GDM1 (cell line): Measurements from ENCODE around the gene ACTA1.
"Not testable (repeated sequence)": the region's sequence is repeated elsewhere in the genome, so short reads cannot be mapped to it uniquely, and the experiment has no call there.

Experiments used
- DNase-seq: peaks from one replicate; lab custom pipeline; 2025; lab: John Stamatoyannopoulos, UW

Gene ACTA1

DNA sequence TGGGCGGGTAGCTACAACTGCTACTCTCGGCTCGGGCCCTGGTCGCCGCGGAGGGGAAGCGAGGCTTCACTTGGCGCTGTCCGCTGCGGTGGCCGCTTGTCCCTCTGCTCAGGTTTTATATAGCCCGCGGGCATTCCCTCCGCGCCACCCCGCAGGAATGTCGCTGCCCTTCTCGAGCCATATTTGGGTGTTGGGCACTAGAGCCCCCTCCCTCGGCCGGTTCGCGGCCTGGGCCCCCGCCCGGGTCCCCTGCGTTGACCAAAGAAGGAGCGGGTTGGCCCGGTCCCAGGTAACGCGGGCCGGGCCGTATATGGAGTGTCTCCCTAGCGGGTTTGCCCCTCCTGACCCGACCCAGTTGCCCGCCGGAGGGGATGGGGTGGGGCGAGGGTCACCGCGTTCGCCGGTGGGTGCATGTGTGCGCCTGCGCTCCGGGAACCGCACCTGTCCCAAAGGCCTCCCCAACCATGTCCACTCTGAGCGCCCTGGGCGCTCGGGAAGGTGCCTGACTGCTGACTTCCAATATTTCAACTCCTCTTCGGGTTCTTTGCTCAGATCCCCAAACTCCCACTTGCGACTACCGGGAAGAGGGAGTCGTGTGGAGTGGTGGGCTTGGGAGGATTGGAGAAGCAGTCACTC, at the start of gene ACTA1:
TSS of gene ACTA1 (minus strand) at position 90 of the 636 bp plus-strand sequence. CDS start 979 bp downstream, outside the sequence.
- DNase-seq: no peak

DNA sequence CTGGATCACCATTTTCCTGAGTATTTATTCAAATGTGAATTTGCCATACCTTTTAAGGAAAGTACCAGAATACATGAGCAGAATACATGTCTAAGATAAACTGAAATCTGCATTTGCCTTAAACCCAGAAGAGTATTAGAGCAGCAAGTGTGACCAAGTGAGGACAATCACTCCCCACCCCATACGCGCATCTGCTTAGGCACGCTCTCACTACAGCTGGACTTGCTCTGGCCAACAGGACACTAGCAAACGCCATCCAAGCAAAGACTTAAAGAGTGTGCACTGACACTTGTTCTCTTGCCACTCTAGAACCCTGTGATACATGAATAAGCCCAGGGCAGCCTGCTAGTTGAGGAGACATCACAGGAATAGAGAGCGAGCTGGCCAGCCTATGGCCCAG, 48.6 kb upstream of the ACTA1 start:
- DNase-seq: no peak

DNA sequence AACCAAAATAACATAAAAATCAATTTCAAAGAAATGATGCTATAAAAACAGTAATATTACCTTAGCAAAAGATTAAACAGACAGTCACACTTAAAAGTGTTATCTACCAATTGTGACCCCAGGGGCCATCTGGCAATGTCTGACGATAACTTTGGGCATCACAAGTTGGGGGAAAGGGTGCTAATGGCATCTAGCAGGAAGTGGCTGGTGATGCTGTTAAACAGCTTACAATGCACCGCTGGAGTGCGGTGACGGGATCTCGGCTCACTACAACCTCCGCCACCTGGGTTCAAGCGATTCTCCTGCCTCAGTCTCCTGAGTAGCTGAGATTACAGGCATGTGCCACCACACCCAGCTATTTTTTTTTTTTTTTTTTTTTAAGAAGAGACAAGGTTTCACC, 46.6 kb upstream of the ACTA1 start:
- DNase-seq: no peak

DNA sequence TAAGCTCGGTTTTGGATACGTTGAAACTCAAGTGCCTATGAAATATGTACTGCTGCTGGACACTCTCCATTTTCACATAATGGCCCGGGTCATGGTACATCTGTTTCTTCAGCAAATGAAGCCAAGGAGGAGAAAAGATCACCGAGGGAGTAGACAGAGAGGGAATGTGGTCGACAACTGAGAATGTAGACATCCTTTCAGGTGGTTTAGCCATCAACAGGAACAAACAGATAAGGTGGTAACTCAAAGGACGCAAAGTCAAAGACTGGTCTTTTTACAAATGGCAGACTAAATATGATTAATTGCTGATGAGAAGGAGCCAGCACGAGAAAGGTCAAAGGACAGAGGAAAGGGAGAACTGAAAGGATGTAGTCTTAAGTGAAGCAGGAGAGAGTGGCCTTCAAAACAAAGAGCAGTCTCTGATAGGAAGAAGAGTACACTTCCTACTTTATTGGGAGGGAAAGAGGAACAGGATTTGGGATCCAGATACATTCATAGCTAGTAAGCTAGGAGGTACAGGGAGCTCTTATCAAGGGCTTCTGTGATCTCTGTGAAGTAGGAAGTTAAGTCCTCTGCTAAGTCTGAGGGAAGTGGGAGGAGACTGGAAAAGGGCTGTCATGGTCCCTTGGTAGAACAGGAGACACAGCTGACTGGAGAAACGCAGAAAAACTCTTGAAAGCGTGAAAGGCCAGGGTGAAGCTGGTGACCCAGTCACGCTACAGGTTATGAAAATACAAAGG, 45.9 kb upstream of the ACTA1 start:
- DNase-seq: peak; percentile 12

DNA sequence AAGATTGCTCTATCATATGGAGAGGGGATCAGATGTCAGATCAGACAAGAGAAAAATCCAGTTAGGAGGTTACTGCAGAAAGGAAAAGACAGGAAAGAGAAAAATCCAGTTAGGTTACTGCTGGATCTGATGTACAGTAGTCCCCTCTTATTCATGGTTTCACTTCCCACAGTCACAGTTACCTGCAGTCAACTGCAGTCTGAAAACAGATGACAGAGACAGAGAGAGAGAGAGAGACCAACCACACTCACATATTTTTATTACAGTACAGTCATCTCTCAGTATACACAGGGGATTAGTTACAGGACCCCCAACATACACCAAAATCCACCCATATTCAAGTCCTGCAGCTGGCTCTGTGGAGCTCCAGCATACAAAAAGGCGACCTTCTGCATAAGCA, 45.0 kb upstream of the ACTA1 start:
- no peak for DNase-seq

DNA sequence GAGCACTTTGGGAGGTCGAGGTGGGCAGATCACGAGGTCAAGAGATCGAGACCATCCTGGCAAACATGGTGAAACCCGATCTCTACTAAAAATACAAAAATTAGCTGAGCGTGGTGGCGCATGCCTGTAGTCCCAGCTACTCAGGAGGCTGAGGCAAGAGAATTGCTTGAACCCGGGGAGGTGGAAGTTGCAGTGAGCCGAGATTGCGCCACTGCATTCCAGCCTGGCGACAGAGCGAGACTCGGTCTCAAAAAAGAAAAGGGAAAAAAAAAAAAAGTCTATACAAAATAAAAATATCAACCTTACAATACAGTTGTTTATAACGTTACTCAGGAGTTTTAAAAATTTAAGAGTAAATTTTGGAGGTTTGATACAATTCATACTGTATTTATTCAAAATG, 42.0 kb upstream of the ACTA1 start:
- DNase-seq: not testable (repeated sequence)

DNA sequence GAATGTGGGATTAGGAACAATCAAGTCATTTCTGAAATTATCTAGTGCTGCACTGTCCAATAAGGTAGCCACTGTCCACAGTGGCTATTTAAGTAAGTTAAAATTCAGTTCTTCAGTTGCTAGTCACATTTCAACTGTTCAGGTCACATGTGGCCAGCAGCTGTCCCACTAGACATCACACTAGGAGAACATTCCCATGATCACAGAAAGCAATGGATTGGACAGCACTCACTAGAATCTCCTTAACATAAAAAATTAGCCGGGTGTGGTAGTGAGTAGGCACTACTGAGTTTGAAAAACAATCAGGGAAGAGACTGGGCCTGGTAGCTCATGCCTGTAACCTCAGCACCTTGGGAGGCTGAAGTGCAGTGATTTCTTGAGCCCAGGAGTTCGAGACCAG, 40.6 kb upstream of the ACTA1 start:
- no peak for DNase-seq

DNA sequence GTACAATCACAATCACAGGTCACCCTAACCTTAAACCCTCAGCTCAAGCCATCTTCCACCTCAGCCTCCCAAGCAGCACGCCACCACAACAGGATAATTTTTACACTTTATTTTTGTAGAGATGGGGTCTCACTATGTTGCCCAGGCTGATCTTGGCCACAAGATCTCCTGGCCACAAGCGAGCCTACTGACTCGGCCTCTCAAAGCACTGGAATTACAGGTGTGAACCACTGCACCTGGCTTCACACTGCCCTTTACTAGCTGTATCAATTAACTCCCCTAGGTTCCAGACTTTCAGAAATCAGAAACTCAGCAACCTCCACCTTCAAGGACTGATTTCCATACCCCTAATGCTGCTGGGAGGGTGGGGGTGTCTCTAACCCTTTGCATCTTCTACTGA, 37.3 kb upstream of the ACTA1 start:
- DNase-seq: no peak

DNA sequence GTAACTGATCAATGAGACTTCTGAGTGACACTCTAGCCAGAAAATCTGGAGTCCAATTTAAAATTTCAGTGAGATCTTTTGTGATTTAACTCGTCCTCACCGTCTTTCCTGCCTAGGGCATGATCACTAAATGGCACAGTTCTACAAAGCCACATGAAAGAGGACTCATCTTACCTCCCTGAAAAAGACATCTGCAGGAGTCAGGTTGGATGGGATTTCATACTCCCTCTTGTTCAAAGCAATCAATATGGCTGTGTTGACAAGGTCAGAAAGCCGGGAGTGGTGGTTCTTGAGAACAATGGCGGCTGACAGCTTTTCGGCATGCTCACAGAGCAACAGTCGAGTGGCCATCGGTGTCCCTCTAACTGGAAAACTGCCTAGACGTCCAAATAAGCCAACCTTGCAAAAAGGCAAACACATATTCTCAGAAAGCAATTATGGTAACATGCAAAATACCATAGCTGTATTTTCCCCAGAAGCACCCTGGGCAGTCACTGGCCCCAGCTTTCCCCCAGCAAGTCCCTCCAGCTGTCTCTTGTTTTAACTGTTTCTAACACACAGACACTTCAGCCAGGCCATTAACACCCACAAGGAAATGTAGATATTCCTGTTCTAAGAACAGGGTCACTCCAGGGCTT, 36.6 kb upstream of the ACTA1 start:
- no peak for DNase-seq

DNA sequence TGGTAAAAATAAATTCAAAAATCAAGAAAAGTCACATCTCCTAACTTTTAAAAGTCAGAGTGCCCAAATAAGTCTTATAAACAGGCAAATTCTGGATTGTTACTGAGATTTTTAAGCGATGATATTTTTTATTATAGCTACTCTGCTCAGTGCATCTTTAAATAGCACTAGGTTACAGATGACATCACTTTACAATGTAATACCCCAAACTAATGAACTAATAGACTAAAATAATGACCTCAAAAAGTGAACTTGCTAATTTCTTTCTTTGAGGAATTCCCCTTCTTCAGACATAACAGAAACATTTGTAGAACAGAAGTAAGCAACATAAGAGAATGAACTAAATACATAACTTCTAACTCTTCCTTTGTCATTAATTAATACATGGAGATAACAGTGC, 33.0 kb upstream of the ACTA1 start:
- DNase-seq: no peak

DNA sequence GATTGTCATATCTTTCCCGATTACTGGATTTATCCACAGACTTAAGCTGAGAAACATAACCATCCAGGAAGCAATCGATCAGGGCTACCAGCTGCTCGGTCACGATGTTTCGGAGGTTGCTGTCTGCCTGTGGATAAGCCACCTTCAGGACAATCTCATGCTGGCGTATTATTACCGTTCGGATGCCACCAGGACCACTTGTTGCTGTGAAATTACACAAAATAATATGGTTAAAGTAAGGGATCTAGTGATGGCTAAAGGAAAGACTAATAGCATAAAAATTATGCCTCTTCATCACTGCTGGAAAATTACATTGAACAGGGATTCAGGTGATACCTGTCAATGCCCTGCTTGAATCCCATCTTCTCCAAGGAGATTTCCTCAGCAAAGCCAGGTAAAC, 30.8 kb upstream of the ACTA1 start:
- no peak for DNase-seq

DNA sequence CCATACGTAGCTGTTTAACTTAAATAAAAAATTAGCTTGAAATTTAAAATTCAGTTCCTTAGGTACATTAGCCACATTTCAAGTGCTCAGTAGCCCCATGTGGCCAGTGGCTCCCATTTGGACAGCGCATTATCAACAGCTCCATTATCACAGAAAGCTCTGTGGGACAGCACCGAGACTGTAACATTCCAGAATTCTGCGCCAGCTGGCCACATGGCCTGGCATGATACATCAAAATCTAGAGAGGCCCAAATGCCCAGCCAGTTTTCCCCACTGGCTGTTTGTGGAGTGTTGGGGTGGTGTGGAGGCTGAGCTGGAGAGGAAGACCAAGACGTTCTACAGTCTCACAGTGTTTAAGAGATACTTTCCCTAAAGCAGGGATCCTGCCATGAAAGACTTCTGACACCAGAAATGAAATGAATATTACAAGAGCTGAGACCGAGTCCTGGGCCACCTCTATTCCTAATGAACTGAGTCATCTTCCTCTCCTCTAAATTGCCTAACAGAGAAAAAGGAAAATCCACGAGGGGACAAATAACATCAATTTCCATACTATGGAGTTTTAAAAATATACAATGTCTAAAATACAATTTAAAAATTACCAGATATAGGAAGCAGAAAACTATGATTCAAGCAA, 27.3 kb upstream of the ACTA1 start:
- DNase-seq: no peak

DNA sequence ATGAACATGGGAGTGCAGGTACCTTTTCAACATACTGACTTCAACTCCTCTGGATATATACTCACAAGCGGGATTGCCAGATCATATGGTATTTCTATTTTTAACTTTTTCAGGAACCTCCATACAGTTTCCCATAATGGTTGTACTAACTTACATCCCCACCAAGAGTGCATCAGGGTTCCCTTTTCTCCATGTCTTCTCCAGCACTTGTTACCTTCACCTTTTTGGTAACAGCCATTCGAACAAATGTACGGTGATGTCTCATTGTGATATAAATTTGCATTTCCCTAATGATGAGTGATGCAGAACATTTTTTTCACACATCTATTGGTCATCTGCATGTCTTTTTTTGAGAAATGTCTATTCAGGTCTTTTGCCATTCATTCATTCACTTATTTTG, 25.9 kb upstream of the ACTA1 start:
- no peak for DNase-seq

DNA sequence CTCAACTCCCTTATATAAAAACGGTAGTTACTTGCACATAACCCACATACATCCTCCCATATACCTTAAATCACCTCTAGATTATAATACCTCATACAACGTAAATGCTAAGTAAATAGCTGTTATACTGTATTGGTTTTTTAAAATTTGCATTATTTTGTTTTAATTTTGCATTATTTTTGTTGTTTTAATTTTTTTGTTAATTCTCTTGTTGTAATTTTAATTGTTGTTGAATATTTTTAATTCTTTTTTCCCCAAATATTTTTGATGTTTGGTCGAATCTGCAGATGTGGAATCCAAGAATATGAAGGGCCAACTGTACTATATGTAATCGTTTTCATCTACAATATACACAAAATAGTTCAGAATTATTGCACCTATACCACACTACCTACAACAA, 23.5 kb upstream of the ACTA1 start:
- DNase-seq: no peak

DNA sequence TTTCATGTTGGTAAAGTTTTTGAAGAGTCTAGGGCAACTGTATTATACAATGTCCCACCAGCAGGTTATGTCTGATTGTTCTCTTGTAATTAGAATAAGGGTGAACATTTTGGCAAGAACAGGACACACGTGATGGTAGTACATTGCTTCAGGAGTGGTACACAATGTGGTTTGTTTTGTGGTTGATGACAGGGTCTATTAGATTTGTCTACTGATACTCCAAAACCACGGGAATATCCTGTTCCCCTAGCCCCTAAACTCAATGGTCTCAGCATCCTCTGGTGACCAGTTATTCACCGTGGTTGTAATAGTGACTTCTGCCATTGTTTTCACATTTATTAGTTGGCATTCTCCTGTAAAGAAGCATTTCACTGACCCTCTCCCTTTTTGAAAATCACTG, 22.1 kb upstream of the ACTA1 start:
- no peak for DNase-seq

DNA sequence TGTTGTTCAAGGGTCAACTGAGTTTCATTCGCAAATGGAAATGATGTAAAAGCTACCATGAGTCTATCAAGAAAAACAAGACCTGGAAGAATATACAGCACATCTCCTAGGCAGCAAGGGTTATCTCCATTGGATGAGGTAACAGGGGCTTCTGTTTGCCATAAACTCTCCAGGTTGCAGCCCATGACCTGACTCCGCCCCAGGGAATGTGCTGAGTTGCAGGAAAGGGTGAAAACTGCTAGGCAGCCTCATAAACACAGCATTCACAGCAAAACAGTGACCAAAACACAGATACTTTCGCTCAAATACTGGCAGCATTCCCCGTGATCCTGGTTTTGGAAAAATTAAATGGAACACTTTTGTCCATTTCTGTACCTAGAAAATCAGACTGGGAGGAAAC, 20.2 kb upstream of the ACTA1 start:
- DNase-seq: no peak

DNA sequence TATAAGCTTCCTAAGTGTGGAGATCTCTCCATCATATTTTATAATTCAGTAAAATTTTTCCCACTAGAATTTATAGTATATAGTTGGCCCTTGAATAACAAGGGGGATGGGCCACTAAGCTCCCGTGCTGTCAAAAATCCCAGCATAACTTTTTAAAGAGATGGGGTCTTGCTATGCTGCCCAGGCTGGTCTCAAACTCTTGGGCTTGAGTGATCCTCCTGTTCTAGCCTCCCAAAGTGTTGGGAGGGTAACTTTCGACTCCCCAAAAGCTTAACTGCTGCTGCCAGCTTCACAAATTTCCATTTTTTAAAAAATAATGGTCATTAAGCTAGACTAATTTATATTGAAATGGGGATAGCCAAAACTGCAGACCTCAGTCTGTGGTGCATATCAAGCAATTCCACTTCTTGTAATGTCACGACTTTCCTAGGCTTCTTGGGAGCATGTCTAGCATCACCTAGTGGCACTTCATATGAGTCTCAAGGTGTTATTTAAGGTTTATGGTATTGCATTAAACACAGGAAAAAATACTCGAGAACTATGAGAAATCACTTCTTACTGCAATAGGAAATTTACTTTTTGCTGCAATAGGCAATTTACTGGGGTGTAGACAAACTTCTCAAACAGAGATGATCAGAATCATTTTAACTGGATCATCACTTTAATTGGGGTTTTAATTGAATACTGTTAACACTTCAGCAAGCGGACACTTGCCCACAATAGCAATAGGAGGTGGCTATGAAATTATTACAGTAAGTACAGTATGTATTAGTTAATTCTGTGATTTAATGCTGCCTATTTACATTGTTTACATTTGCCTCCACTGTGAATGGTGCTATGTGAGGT, 19.3 kb upstream of the ACTA1 start:
- peak; percentile 44 for DNase-seq

DNA sequence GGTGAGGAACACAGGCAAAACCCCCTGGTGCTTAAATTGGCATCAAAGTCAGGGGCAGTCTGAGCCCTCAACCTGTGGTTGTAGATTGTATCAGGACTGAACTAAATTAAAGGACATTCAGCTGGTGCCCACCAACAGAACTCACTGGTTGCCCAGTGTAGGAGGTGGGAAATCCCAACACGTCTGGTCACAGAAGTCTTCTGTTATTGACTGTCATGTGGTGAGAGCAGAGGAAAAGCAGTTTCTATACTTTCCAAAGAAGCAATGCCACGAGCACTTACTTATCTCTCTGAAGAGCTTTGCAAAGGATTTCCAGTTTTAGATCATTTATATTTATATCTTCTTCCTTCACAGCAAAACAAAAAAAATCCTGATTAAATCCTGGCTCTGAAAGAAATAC, 15.0 kb upstream of the ACTA1 start:
- DNase-seq: no peak

DNA sequence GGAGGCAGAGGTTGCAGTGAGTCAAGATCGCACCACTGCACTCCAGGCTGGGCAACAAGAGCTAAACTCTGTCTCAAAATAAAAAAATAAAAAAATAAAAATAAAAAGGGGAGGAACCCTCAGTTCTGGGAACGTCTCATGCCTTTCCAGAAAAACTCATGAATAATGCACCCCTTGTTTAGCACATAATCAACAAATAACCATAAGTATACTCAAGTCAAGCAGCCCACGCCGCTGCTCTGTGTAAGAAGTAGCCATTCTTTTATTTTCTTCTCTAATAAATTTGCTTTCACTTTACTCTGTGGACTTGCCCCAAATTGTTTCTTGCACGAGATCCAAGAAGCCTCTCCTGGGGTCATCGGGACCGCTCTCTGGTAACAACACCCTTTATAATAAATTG, 14.5 kb upstream of the ACTA1 start:
- DNase-seq: no peak

DNA sequence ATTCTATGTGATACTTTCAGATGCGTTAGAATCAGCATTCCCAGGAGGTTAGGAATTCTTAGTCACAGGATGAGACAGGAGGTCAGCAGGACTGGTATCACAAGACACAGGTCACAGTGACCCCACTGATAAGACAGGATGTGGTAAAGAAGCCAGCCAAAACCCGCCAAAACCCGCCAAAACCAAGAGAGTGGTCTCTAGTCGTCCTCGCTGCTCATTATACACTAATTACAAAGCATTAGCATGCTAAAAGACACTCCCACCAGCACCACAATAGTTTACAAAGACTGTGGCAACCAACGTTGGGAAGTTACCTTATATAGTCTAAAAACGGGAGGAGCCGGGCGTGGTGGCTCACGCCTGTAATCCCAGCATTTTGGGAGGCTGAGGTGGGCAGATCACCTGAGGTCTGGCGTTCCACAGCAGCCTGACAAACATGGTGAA, 13.9 kb upstream of the ACTA1 start:
- no peak for DNase-seq

DNA sequence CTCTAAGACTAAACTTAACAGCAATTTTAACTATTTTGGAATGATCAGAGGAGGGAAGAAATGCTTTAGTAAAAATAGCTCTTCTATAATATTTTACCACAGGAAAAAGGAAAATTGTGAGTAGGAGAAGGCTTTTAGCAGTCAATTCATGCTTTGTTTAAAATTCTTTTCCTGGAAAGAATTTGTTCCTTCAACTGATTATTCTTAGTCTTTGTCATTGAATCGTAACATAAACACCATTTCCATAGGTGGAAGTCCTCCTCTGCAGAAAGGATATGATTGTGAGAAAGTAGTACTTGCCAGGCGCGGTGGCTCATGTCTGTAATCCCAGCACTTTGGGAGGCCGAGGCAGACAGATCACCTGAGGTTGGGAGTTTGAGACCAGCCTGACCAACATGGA, 11.9 kb upstream of the ACTA1 start:
- no peak for DNase-seq
